ENCODE results near the gene ACTN2. TPM values are rescaled to one million over a fixed set of nuclear protein-coding genes. Genes with fewer than 3 reads are reported as not detected.

Gene ACTN2
- total RNA-seq, 1 experiment from 2014 or later, result not detected

GRCh38 chr1:236806634-236807033, 120.3 kb downstream of the ACTN2 start:
- ATAC-seq, result no peak
- H3K27me3 ChIP-seq (ENCODE audit: low read length), result no peaks in the 10 kb centered on the region
- H4K20me1 ChIP-seq (ENCODE audit: low read length), result no peaks in the 10 kb centered on the region
- ChIA-PET CTCF (no interaction called here), POLR2A (ENCODE audit: unreplicated experiment) (no interaction called here)
- H3K9me3 ChIP-seq (ENCODE audit: low read length), result no peaks in the 10 kb centered on the region
- no peak for DNase-seq
- no peak overlapping the region for H3K4me2 ChIP-seq (ENCODE audit: low read length)
- no peak overlapping the region for H3K27ac ChIP-seq (ENCODE audit: low read length)
- H2AFZ ChIP-seq (ENCODE audit: low read length), result no peak overlapping the region
- BruUV-seq (replicated peaks), result no TSS peak
- H3K79me2 ChIP-seq (ENCODE audit: low read length), result peaks cover 8% of the 10 kb centered on the region; the same call in 1 of the 2 replicates
- no peak overlapping the region for H3K4me3 ChIP-seq (ENCODE audit: low read length)
- no peaks in the 10 kb centered on the region for H3K4me1 ChIP-seq (ENCODE audit: insufficient read depth, low read length)
- H3K9me2 ChIP-seq (replicated peaks; ENCODE audit: low read length), result no peaks in the 10 kb centered on the region
- no peaks in the 10 kb centered on the region for H3F3A ChIP-seq (ENCODE audit: low read length, unreplicated experiment)
- peaks cover 11% of the 10 kb centered on the region for H3K36me3 ChIP-seq (ENCODE audit: low read depth, low read length)
- intact Hi-C loops (cut with micrococcal nuclease), result no loop called here
- no peak overlapping the region for H3K9ac ChIP-seq (ENCODE audit: low read length)
- TF ChIP-seq EZH2phosphoT487 (IDR thresholded peaks at IDR 0.05; ENCODE audit: borderline replicate concordance, low read length) (no peak), CTCF (conservative IDR thresholded peaks at IDR 0.05; ENCODE audit: low read depth, low read length) (no peak), EZH2 (IDR thresholded peaks at IDR 0.05; ENCODE audit: low read length, unreplicated experiment) (no peak)

- H2AFZ ChIP-seq (ENCODE audit: low read length), result no peak overlapping the region
- CTCF ChIA-PET, result no interaction called here
- no peak for DNase-seq
Observed at GRCh38 chr1:236808005-236808404, 121.7 kb downstream of the ACTN2 start.

More at GRCh38 chr1:236808005-236808404, 121.7 kb downstream of the ACTN2 start:
- intact Hi-C loops (cut with micrococcal nuclease), result no loop called here
- Histone ChIP-seq H3K9ac (ENCODE audit: low read length) (no peak overlapping the region), H4K20me1 (ENCODE audit: low read length) (no peaks in the 10 kb centered on the region), H3K9me3 (ENCODE audit: low read length) (no peaks in the 10 kb centered on the region), H3K4me1 (ENCODE audit: insufficient read depth, low read length) (no peaks in the 10 kb centered on the region), H3F3A (ENCODE audit: low read length, unreplicated experiment) (no peaks in the 10 kb centered on the region), H3K4me3 (ENCODE audit: low read length) (no peak overlapping the region), H3K79me2 (ENCODE audit: low read length) (no peaks in the 10 kb centered on the region), H3K36me3 (ENCODE audit: low read depth, low read length) (peaks cover 11% of the 10 kb centered on the region), H3K27me3 (ENCODE audit: low read length) (no peaks in the 10 kb centered on the region), H3K4me2 (ENCODE audit: low read length) (no peak overlapping the region), H3K27ac (ENCODE audit: low read length) (no peak overlapping the region), H3K9me2 (replicated peaks; ENCODE audit: low read length) (no peaks in the 10 kb centered on the region)
- BruUV-seq (replicated peaks), result no TSS peak
- ATAC-seq, result no peak
- no peak for TF ChIP-seq EZH2phosphoT487 (IDR thresholded peaks at IDR 0.05; ENCODE audit: borderline replicate concordance, low read length)
- TF ChIP-seq CTCF (conservative IDR thresholded peaks at IDR 0.05; ENCODE audit: low read depth, low read length), result no peak
- no peak for TF ChIP-seq EZH2 (IDR thresholded peaks at IDR 0.05; ENCODE audit: low read length, unreplicated experiment)
- POLR2A ChIA-PET (ENCODE audit: unreplicated experiment), result no interaction called here

Data from PC-3 (cell line).